Dermis blood vessel endothelial cell (primary cell): ENCODE results near the gene FAM111A. TPM values are rescaled to one million over a fixed set of nuclear protein-coding genes. Genes with fewer than 3 reads are reported as not detected.
"Not testable (repeated sequence)": the region's sequence is repeated elsewhere in the genome, so short reads cannot be mapped to it uniquely, and the experiment has no call there.

Experiments used
- DNase-seq: peaks from one replicate; pipeline ENCODE4 v3.0.0; 2010
- total RNA-seq: library from RNA; depleted of rRNA; stranded (reverse); fragments of >200 nt; gene quantifications from 2 replicates; pipeline ENCODE4 v1.2.3, GENCODE V29; 2014

Gene FAM111A, protein sequence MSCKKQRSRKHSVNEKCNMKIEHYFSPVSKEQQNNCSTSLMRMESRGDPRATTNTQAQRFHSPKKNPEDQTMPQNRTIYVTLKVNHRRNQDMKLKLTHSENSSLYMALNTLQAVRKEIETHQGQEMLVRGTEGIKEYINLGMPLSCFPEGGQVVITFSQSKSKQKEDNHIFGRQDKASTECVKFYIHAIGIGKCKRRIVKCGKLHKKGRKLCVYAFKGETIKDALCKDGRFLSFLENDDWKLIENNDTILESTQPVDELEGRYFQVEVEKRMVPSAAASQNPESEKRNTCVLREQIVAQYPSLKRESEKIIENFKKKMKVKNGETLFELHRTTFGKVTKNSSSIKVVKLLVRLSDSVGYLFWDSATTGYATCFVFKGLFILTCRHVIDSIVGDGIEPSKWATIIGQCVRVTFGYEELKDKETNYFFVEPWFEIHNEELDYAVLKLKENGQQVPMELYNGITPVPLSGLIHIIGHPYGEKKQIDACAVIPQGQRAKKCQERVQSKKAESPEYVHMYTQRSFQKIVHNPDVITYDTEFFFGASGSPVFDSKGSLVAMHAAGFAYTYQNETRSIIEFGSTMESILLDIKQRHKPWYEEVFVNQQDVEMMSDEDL
- 87.0 and 103 TPM in 2 replicates for total RNA-seq

- peak; percentile 92 for DNase-seq
These were observed at the start of gene FAM111A for GRCh38 chr11:59142530-59143507. Gene FAM111A, plus strand, starts transcription at chr11:59142856. Its CDS starts 6,017 bp downstream, at chr11:59148873.

GRCh38 chr11:59093576-59093975 is 49.1 kb upstream of the FAM111A start:
- not testable (repeated sequence) for DNase-seq

GRCh38 chr11:59095225-59095624 is 47.4 kb upstream of the FAM111A start:
- not testable (repeated sequence) for DNase-seq

- not testable (repeated sequence) for DNase-seq
These were observed 46.6 kb upstream of the FAM111A start for GRCh38 chr11:59095972-59096575.

GRCh38 chr11:59097113-59097708 is 45.4 kb upstream of the FAM111A start:
- peak; percentile 79 for DNase-seq

- DNase-seq, result not testable (repeated sequence)
These were observed 44.7 kb upstream of the FAM111A start for GRCh38 chr11:59097938-59098337.

DNA sequence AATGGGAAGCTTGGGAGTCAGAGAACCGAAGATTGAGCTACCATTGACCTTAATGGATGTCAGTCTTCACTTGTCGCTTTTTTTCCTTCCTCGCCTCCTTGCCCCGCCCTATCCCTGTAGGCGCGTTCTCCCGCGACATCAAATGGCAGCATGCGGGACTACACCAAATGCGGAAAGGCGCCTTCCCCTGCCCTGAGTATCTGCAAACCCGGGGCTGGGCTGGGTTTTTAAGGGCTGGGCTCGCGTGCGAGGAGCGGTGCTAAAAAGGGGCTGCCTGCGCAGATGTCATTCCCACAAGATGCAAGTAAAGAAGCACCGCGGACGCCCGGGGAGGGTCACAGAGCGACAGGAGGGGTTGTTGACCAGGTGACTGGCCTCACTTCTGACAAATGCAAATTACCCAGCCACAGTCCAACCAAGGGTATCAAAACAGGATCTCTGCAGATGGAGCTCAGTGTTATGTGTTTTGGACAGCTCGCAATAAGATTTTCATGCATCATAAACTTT is 40.3 kb upstream of the FAM111A start:
- peak; percentile 55 for DNase-seq

DNA sequence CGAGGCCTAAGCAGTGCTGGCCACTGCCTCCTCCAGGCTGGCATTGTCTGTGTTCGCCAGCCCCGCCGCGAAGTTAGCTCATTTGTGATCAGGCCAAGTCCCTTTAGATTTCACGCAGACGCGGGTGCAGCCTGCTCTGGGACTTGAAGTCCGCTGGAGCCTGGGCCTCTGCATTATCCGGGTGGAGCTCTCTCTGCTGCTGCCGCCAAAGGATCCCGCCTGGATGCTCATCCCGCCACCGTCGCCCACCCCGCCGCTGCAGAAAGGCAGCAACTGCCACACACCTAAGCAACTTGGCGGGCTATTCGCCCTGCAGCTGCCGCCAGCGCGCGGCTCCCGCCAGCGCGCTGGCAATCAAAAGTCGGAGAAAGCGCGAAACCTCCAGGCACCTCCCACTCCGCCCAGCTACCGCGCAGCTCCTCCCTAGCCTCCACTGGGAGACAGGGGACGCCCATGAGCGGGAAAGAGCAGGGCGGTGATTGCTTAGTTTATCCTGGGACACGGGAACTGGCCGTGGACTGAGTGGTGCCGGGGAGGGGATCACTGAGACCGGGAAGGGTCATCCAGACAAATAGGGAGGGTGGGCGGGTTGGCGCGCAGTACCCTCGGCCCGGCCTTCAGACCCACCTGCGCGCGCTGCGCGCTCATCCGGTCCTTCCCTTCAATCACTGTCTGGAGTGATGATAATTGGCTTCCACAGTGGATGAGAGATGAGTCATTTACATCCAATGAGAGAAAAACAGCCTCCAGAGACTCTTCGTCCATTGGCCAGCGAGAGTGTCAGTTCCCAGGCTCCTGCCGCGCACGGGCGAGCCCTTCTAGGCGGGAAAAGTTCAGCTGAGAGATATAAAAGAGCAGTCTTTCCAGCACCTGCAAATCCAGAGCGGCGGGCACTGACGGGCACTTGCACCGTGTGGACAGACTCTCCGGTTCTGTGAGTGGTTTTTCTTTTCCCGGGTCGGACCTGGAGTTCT is 36.0 kb upstream of the FAM111A start, which contains the start of gene FAM111B:
TSS of gene FAM111B (plus strand) at position 875 of the 974 bp plus-strand sequence. CDS start 2,389 bp downstream, outside the sequence.
- peak; percentile 94 for DNase-seq

DNA sequence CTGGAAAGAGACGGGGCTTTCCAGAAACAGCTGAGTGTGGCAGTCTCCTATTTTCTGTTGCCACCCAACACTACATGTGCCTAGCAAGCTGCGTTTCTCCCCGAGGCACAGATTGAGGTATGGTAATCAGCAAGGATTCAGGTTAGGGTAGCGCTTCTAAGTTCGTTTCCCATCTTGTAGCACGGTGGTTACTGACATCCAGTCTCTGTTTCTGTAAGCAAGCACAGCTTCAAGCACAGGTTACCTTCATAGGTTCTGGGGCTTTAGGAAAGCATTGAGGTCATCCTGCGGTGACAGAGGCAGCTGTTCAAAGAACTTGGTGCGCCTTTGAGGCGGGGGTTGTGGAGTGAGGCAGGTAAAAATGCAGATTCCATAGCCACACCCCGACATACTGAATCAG is 34.9 kb upstream of the FAM111A start:
- DNase-seq, result peak; percentile 1

GRCh38 chr11:59112494-59112893 is 30.2 kb upstream of the FAM111A start:
- no peak for DNase-seq

- DNase-seq, result no peak
These were observed 28.3 kb upstream of the FAM111A start for GRCh38 chr11:59114344-59114743.

DNA sequence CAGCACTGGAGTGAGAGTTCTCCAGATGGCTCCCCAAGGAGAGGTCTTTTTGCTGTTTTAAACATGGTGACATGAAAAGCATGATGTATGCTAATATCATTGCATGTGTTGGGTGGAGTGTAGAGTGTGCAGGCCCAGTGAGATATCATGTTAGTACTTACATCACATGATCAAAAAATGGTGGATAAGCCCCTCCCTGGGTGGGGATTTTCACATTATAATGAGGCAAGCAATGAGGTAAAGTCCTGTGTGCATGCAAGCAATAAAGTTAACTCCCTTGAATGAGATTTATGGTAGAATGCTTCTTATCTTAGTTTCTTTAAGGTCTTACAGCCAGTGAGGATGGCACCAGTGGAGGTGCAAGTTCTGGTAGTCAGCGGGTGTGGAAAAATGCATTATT is 27.1 kb upstream of the FAM111A start:
- no peak for DNase-seq

DNA sequence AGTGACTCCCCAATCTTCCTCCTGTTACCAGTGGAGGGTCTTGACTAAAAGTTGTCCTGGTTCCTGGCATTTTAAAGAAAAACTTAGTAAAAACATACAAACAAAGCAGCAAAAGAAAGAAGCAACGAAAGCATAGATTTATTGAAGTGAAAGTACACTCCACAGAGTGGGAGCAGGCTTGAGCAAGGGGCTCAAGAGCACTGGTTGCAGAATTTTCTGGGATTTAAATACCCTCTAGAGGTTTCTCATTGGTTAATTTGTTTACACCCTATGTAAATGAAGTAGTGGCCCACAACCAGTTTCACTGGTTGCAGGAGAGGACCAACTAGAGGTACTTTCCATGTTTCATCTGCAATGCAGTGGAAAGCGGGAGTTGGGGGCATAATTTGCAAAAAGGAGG is 24.9 kb upstream of the FAM111A start:
- no peak for DNase-seq

DNA sequence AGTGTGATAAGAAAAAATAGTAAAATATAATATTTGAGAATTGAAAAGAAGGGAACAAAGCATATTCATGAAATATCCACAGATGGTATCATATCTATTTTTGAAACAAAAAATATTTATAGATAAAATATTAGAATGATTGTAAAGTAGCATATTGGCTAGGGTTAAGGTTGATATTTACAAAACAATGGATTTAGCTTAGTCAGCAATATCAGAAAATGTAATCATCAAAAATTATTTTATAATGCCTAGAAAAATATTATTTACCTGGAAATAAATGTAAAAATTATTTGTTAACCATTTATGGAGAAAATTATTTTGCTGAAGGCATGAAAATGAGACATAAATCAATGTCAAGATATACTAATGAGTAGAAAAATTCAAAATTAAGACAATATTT is 22.8 kb upstream of the FAM111A start:
- DNase-seq, result no peak

DNA sequence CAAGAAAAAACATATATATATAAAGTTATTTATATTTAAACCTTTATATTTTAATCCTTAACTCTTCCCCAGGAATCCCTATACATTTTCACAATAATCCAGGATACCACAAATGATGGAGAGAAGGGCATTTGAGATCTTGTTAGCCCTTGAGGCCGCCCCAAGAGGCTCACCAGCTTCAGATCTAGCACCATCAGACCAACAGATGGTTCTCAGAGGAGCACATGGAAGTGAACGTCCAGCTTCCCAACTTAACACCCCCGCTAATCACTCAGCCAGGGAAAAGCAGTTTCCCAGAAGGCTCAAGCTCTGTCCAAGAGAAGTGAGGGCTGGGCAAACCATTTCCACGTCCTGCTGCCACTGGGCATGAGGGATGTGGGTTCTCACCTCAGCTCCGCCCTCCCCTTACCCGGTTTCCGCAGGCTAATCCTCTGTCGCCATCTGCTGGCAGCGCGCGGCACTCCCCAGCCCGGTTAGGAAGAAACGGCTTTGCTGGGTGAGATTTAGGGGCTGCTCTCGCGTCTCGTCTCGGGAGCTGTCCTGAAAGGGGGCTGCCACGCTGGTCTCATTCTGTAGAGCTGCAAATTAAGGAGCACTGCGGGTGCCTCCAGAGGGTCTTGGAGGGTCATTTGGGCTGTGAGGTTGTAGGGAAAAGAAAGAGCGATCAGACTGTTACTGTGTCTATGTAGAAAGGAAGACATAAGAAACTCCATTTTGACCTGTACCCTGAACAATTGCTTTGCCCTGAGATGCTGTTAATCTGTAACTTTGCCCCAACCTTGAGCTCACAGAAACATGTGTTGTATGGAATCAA is 6.8 kb upstream of the FAM111A start:
- DNase-seq, result peak; percentile 89

- not testable (repeated sequence) for DNase-seq
These were observed 6.1 kb upstream of the FAM111A start for GRCh38 chr11:59136551-59136950.

DNA sequence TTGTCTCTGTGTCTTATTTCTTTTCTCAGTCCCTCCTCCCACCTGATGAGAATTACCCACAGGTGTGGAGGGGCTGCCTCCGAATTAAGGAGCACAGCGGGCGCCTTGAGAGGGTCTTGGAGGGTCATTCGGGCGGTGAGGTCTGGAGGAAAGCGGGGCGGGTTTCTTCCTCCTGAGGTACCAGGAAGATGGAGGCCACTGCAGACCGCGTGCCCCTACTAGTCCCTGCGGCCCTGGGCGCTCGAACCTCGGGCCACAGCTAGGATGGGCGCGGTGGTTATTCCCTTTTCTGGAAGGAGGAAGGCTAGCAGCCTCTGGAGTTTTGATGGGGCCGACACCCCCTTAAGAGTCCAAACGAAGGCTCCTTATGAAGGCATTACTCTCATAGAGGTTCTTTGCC is 5.5 kb upstream of the FAM111A start:
- DNase-seq, result no peak

DNA sequence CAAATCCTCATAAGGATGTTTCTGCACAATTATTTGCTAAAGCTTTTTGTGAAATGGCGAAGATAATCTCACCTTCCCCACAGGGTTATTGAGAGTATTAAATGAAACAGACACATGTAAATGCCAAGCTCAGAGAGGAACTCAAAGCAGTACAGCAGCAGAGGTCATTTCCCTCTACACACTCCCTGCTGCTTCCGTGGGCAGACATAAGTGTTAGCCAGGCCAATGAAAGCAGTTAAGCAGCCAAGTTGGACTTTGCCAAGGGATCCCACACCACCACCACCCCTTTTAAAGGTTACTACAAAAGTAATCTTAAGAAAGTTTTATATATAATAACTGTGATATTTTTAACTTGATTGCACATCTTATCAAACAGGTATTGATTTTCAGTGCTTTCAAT is 4.0 kb upstream of the FAM111A start:
- peak; percentile 42 for DNase-seq

- DNase-seq, result no peak
These were observed 1.5 kb upstream of the FAM111A start for GRCh38 chr11:59141191-59141590.
